GM21526 (cell line): ENCODE results near the gene NAA35.
"Not testable (repeated sequence)": the region's sequence is repeated elsewhere in the genome, so short reads cannot be mapped to it uniquely, and the experiment has no call there.

Experiments
- ATAC-seq: cut with Tn5 transposase; IDR thresholded peaks from one replicate; pipeline ENCODE4 v1.9.1; 2021; ENCODE audit warnings: moderate library complexity; ENCODE audit not compliant: unreplicated experiment, low FRiP score

Gene NAA35

GRCh38 chr9:86022687-86023266 lies 81.8 kb downstream of the NAA35 start:
- ATAC-seq: no peak

- no peak for ATAC-seq
Measured at GRCh38 chr9:86027767-86028166, 86.8 kb downstream of the NAA35 start.

- no peak for ATAC-seq
Measured at GRCh38 chr9:86034863-86035734, 94.2 kb downstream of the NAA35 start.

DNA sequence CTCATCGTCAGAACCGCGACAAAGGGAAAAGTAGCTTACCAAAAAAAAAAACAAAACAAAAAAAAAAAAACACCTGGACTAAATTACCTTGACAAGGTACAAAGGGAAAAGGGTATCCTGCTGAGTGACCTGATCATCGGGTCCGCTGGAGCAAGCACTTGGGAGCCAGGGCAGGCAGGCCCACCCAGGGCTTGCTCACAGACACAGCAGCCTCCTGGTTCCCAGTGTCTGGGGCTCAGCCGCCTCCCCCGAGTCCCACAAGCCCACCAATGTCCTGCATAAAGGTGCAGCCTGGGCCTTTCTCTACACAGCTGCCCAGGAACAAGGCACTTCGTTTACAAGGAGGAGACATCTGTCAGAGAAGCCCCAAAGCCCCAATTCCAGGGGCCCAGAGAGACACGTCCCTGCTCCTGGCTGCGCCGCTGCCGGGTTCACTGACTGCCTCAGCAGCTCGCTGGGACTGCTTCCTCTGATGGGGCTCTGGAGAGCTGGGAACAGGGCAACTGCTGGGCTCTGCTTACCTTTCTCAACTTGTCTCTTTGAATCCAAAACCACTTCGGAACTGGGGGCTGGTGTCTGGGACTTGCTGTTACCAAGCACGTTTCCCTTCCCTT lies 95.0 kb downstream of the NAA35 start:
- no peak for ATAC-seq

GRCh38 chr9:86036555-86036954 lies 95.6 kb downstream of the NAA35 start:
- ATAC-seq: no peak

DNA sequence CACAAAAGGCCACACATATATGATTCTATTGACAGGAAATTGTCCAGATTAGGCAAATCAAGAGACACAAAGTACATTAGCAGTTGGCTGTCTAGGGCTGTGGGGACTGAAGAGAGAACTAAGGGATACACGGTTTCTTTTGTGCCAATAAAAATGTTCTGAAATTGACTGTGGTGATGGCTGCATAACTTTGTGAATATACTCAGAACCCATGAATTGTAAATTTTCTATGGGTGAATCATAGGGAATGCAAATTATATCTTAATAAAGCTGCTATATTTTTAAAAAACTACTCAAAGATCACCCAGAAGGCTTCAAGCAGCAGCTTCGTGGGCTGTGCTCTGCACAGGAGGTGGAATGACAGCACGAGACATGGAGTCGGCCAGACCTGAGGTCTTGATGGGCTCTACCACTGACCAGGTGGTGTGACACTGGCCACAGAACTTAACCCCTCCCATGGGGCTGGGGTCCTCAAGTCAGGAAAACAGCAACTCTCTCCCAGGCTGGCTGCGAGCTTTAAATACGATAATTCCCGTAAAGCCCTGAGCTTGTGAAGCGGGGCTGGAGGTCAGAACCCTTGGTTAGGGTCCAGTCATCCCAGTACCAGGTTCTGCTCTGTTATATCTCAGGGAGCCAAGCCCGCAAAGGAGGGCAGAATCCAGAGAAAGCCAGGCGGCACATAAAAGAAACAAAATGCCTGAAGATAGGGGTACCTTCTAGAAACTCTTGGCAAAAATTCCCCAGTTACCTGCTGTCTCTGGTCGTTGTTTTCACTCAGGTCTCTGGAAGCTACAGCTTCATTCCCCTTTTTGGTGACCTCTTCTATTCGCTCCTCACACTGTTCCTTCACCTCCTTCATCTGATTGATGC lies 99.3 kb downstream of the NAA35 start:
- ATAC-seq: no peak

DNA sequence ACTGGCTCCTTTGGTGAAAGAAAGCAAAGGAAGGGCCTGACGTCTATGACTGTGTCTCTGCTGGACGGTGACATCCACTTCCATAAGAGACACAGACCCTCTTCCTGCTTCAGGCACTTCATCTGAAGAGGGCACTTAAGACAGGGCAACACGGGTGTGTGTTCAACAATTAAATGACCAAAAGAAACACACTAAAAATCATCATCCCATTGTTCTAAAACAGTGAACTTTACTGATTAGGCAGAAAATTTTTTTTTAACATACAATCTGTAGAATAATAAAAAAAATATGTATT lies 99.9 kb downstream of the NAA35 start:
- ATAC-seq: no peak

- no peak for ATAC-seq
Measured at GRCh38 chr9:86041311-86041741, 100.4 kb downstream of the NAA35 start.

DNA sequence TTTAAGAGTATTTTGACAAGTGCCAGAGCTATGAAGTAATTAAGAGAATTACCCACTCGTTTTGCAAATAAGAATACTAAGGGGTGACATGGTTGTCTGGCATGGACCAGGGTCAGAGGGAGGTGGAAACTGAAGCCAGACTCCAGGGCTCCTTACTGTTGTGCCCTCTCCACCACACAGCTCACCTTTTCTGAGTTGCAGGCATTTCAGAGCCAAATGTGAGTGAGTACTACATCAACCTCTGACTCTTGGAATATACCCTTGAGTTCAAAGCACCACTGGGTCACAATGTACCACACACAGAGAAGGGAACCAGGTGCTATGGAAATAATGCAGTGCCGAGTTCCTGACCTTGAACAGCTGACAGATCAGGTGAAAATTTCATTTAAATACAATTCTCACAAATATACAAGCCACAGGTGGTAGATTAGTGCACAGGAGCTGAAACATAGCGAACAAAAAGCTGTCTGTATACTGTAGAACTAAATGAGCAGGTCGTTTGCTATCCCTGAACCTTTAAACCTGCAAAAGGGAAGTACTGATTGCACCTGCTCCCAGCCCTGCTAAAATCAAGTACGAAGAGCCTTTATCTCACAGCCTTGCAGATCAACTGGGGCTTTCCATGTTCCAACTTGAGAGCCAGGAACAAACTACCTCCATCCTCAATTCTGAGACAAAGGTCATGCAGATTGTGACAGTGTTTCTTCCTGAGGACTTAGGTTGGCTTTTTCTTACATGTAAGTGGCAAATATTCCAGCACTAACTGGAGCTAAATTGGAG lies 101.4 kb downstream of the NAA35 start:
- ATAC-seq: no peak

GRCh38 chr9:86043586-86043985 lies 102.6 kb downstream of the NAA35 start:
- ATAC-seq: no peak

GRCh38 chr9:86043999-86044398 lies 103.1 kb downstream of the NAA35 start:
- ATAC-seq: no peak

GRCh38 chr9:86045654-86046053 lies 104.7 kb downstream of the NAA35 start:
- no peak for ATAC-seq

- no peak for ATAC-seq
Measured at GRCh38 chr9:86046071-86046636, 105.2 kb downstream of the NAA35 start.

DNA sequence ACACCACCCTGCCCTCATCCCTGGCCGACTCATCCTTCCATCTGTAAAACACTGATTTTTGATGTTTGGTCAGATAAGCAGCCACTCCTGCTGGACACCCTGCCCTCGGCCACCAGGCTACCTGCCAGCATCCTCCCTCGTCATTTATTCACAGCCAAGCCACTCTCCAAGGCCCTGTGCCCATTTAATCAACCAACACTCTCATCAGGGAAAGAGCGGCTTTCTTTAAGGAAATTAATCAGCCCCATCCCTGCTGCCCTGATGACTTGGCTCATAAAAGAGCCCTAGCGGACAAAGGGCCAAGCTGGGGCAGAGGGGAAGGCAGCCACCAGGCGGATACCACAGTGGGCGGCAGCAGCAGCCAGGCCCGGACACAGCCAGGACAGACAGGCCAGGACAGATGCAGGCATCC lies 106.0 kb downstream of the NAA35 start:
- no peak for ATAC-seq

- ATAC-seq: no peak
Measured at GRCh38 chr9:86047361-86047760, 106.4 kb downstream of the NAA35 start.

DNA sequence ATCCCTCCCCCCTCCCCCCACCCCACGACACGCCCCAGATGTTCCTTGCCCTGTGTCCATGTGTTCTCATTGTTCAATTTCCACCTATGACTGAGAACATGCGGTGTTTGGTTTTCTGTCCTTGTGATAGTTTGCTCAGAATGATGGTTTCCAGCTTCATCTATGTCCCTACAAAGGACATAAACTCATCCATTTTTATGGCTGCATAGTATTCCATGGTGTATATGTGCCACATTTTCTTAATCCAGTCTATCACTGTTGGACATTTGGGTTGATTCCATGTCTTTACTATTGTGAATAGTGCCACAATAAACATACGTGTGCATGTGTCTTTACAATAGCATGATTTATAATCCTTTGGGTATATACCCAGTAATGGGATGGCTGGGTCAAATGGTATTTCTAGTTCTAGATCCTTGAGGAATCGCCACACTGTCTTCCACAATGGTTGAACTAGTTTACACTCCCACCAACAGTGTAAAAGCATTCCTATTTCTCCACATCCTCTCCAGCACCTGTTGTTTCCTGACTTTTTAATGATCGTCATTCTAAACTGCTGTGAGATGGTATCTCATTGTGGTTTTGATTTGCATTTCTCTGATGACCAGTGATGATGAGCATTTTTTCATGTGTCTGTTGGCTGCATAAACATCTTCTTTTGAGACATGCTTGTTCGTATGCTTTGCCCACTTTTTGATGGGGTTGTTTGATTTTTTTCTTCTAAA lies 107.2 kb downstream of the NAA35 start:
- ATAC-seq: not testable (repeated sequence)

GRCh38 chr9:86052556-86053468 lies 111.9 kb downstream of the NAA35 start:
- ATAC-seq: no peak

- no peak for ATAC-seq
Measured at GRCh38 chr9:86054695-86055094, 113.7 kb downstream of the NAA35 start.
